Measurements from ENCODE around the gene EPHA4.

GRCh38 chr2:221431477-221431876 is 140.6 kb downstream of the EPHA4 start:
- TF ChIP-seq POLR2AphosphoS5 (IDR thresholded peaks at IDR 0.05) (no peak), CTCF (IDR thresholded peaks at IDR 0.05) (no peak), POLR2A (IDR thresholded peaks at IDR 0.05) (no peak), EP300 (IDR thresholded peaks at IDR 0.05) (no peak)

All from stomach (tissue), 4 donors.